ENCODE measurements around the gene ZNF407. TPM values are rescaled to one million over a fixed set of nuclear protein-coding genes. Genes with fewer than 3 reads are reported as not detected.

ZNF407 gene
- polyA plus RNA-seq, 3 donors: 2.2 to 3.0 (median 2.4) TPM

DNA sequence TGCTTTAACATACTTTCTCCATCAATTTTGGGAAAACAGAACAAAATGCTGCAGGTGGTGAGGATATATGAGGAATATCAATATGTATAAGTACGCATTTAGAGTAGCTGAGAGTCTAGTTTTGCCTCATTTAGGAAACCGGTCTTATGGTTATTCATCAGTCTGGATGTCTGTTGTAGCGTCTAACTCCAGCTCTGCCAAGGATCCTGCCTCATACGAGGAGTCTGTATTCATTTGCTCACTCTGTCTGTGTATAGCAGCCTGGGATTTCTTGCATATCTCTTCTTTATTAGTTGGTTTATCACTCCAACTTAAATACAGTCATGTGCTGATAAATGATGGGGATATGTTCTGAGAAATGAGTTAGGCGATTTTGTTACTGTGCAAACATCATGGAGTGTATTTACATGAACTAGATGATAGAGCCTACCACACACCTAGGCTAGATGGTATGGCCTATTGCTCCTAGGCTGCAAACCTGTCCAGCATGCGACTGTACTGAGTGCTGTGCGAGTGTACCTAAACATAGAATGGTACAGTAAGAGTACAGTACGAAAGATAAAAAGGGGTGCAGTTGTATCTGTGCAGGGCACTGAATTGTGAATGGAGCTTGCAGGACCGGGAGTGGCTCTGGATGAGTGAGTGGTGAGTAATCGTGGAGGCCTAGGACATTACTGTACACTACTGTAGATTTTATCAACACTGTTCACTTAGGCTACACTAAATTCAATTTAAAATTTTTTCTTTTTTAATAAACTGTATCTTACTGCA lies 148.1 kb downstream of the ZNF407 start:
- 83 to 92% (median 88%) methylated on average over 10 of the region's 10 CpGs for WGBS, 3 donors
- no peak overlapping the region for H3K27ac ChIP-seq (ENCODE audit: low read depth, low read length)

DNA sequence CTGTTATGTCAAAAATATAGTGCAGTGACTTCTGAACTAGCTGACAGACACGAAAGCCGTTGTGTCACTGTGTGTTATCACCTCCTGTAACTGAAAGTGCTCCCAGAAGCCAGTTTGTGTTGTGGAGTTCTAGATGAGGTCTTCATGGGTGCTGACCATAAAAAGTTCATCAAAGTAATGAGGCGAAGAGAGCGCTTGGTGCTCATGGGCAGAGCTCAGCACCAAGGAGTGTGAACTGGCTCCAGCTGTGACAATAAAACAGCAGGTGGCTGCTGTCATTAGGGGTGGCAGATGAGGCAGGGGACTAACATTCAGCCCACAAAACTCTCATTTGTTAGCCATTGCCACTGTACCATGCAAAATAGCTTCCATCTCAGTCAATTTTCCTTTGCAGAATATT lies 151.1 kb downstream of the ZNF407 start:
- 91 to 95% (median 92%) methylated on average over 4 of the region's 4 CpGs for WGBS, 3 donors
- H3K27ac ChIP-seq (ENCODE audit: low read depth, low read length): no peak overlapping the region

DNA sequence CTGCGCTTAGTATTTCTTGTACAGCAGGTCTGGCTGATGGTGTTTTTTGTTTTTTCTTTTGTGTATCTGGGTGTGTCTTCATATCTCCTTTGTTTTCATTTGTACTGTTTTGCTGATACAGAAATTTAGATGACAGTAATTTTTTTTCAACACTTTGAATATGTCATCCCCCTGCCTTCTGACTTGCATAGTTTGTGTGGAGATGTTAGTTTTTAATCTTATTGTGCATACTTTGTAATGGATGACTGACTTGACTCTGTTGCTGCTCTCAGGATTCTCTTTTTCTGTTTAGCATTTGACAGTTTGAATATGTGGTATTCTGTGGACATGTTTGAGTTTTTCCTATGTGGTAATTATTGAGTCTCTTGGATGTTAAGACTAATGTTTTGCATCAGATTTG lies 161.3 kb downstream of the ZNF407 start:
- H3K27ac ChIP-seq (ENCODE audit: low read depth, low read length): no peak overlapping the region
- WGBS, 3 donors: 98 to 100% (median 98%) methylated on average over 1 of the region's 1 CpG

DNA sequence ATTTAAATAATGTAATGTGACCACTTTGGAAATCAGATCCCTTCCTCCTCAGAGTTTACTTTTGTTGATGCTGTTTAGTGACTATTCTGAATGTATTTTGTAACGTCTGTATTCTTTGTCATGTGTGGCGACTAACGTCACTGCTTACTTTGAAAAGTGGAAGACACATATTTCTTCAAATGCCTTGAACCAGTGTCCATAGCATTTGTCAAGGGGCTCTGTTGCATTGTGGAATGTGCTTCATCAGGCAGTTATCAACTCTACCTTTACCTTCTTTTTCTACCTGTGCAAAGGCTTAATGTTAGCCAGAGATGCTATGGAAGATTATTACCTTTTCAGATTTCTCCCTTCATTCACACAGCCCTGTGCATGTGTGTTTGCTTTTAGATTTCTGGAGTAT lies 162.4 kb downstream of the ZNF407 start:
- H3K27ac ChIP-seq (ENCODE audit: low read depth, low read length): no peak overlapping the region
- 95 to 100% (median 97%) methylated on average over 3 of the region's 3 CpGs for WGBS, 3 donors

DNA sequence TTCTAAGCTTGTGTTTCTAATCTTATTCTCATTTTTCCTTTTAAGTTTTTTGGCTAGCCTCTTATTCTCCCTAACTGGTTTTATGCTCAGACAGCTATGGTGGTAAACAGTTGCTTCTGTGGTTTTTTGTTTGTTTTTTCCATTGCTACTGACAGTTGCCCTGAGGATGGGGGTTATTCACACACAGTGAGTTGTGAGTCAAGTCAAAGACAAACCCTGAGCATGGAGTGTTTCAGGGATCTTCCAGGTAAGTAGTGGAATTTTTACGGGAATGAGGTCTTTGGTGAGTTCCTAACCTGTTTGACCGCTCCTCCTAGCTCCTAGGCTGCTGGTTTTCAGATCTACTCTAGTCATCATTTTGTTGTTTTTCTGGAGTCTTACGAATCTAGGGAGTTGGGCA lies 162.8 kb downstream of the ZNF407 start:
- WGBS, 3 donors: 94 to 99% (median 97%) methylated on average over 3 of the region's 3 CpGs
- H3K27ac ChIP-seq (ENCODE audit: low read depth, low read length): no peak overlapping the region

DNA sequence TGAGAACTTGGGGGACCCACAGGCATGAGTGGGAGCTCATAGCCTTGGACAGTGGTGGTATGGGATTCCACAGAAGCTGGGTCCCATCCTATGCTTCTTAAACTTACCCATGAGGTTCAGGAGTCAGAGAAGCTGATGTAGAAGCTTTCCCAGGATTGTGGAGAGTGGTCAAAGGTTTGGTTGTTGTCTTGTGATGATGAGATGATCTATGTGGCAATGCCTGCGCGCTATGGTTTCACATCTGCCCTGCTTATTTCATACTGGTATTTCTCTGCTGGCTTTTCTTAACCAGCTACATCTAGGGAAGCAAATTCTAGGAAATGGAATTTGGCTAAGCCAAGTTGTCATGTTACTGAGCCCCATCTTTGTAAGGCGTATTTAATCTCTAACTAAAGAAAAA lies 168.6 kb downstream of the ZNF407 start:
- WGBS, 3 donors: 93 to 98% (median 96%) methylated on average over 3 of the region's 3 CpGs
- H3K27ac ChIP-seq (ENCODE audit: low read depth, low read length): no peak overlapping the region

DNA sequence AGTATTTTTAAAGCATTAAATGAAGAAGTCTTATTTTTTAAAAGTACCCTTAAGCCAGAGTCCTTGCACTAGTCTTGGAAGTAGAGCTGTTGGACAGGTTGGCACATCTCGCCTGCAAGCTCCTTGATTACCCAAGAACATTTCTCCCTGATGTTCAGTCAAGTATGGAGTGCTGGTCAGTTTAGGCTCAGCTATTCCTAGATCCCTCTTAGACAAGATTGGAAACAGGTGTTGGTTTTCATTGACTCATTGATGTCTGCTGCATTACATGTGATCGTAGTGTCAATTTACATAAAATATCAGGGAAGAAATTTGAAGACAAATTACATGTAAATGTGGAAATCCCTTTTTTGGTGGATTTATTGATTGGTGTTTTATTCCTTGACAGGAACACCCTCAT lies 170.4 kb downstream of the ZNF407 start:
- WGBS, 3 donors: 97 to 98% (median 97%) methylated on average over 2 of the region's 2 CpGs
- H3K27ac ChIP-seq (ENCODE audit: low read depth, low read length): no peak overlapping the region

DNA sequence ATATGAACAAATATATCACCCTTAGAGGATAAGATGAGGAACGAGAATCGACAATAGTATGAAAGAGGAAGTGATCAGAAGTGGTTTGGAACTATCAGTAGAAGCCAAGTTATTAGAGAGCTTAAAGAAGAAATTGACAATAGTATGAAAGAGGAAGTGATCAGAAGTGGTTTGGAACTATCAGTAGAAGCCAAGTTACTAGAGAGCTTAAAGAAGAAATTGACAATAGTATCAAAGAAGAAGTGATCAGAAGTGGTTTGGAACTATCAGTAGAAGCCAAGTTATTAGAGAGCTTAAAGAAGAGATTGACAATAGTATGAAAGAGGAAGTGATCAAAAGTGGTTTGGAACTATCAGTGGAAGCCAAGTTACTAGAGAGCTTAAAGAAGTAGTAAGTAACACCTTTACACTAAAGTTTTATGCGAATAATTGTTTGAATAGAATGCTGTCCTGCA lies 175.5 kb downstream of the ZNF407 start:
- H3K27ac ChIP-seq (ENCODE audit: low read depth, low read length): no peak overlapping the region
- WGBS, 3 donors: 89 to 91% (median 89%) methylated on average over 3 of the region's 3 CpGs

DNA sequence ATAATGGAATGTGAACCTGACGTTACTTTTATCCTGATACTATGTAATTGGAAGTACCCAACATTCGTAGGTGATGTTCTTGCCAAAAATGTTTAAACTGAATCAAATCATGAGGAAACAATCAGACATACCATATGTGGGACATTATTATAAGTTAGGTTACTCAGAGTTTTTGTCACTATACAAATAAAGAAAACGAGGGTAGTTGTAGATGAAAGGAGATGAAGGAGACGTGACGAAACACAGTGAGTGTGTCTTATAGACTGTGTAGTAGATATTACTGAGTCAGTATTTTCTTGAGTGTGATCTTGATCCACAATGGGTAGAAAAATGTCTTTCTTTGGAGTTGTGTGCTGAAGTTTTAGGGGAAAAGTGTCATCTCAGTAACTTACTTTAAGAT lies 176.8 kb downstream of the ZNF407 start:
- no peak overlapping the region for H3K27ac ChIP-seq (ENCODE audit: low read depth, low read length)
- 95 to 96% (median 96%) methylated on average over 5 of the region's 5 CpGs for WGBS, 3 donors

DNA sequence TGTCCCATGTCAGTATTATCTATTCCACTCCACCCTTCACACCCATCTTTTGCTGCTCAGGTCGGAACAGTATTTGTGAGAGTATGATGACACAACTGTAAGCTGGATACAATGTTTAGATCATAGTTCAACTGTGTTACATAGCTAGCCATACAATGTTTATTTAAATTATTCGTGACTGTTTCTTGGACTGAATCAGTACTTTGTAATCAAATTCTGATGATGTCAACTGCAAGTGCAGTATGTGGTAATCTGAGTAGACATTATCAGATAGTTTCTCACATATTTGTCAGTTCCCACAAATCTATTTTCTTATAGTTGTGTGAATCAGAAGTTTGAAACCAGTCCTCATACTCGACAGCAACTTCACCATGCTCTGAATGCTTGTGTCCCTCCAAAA lies 177.6 kb downstream of the ZNF407 start:
- no peak overlapping the region for H3K27ac ChIP-seq (ENCODE audit: low read depth, low read length)

DNA sequence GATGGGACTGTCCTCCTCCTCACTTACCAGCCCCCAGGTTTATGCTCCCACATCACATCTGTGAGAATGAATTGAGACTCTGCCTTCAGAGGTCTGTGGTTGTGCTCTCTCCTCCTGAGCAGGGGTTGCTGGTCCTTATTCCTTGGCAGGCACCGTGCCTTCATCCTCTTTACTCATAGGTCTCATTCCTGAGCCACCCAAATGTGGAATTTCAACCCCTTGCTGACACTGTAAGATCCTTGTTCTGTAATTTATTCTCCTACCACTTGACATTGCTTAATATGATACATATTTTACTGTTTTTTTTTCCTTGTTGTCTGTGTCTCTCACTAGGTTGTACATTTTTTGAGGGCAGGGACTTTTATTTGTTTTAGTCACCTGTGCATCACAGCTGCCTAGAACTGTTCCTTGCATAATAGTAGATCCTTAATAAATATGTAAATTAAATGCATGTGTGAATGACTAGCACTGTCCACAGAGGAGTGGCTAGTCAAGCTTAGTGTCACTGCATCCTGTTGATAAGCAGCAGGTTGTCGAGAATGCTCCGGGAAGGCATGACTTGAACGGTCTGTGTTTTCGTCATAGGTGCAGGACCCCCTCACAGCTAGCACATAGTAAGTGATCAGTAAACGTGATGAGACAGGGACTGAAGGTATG lies 180.6 kb downstream of the ZNF407 start:
- WGBS, 3 donors: 80 to 99% (median 83%) methylated on average over 6 of the region's 6 CpGs
- H3K27ac ChIP-seq (ENCODE audit: low read depth, low read length): no peak overlapping the region

More for the DNA sequence above, 177.6 kb downstream of the ZNF407 start:
- WGBS, 3 donors: 74 to 90% (median 89%) methylated on average over 3 of the region's 3 CpGs

DNA sequence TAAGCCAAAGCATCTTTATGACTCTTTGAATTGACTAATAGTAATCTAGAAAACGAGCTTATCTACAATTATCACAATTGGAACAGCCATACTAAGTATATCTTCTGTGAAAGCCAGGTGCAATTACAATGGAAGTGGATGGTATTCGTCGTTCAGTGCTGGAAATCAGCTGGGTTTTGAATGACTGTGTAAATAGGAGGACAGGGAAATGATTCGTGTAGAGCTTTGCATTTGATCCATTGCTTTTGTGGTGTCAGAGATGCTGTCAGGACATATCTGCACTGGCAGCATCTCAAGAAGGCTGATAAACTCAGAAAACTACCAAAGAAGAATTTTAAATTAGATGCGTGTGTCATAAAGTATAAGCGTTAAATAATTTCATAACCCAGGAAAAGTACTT lies 187.1 kb downstream of the ZNF407 start:
- WGBS, 3 donors: 71 to 85% (median 84%) methylated on average over 6 of the region's 6 CpGs
- no peak overlapping the region for H3K27ac ChIP-seq (ENCODE audit: low read depth, low read length)

DNA sequence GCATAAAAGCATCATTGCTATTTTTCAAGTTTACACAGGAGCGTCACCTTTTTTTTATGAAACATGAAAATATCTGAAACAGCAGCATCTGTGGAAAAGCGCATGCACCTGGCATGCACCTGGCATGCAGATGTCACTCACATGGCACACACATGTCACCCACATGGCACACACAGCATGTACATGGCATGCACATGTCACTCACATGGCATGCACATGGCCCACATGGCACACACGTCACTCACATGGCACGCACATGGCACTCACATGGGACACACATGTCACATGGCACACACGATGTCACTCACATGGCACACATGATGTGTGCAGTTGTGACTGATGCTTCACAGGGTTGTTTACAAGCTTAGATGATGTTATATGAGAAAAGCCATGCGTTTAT lies 188.0 kb downstream of the ZNF407 start:
- no peak overlapping the region for H3K27ac ChIP-seq (ENCODE audit: low read depth, low read length)
- 94 to 96% (median 95%) methylated on average over 6 of the region's 6 CpGs for WGBS, 3 donors

DNA sequence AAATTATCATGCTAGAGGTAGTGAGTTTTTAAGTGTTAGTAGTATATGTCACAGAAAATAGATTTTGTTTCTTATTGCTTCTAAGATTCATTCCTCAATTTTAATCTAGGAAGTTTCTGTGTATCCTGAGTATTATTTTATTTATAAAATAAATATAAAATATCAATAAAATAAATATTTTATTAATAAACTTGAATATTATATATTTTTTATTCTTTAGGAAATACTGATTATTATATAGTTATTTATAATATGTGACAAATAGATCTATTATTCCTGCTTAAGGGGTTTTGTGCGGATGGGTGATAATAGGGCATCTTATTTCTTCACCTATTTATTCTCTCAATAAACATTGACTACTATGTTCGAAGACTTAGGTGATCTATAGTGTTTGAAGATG lies 191.0 kb downstream of the ZNF407 start:
- WGBS, 3 donors: 42 to 74% (median 49%) methylated on average over 2 of the region's 2 CpGs
- no peak overlapping the region for H3K27ac ChIP-seq (ENCODE audit: low read depth, low read length)

DNA sequence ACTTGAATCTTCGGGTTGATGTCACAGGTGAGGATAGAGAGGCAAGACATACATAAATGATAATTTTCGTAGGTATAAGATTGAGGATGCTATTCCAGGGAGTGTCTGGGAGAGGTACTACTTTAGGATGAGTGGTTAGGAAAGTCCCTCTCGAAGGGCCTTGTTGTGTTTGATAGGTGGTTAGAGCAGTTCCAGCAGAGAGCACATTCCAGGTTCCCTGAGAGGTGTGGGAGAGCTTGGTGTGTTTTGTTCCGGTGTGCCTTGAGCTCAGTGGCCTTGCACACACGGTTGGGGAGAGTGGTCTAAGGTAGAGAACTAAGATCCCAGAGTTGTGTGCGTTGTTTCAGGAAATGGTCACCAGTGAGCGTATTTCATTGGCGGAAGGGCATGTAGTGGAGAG lies 191.4 kb downstream of the ZNF407 start:
- WGBS, 3 donors: 87 to 97% (median 96%) methylated on average over 8 of the region's 8 CpGs
- H3K27ac ChIP-seq (ENCODE audit: low read depth, low read length): no peak overlapping the region

DNA sequence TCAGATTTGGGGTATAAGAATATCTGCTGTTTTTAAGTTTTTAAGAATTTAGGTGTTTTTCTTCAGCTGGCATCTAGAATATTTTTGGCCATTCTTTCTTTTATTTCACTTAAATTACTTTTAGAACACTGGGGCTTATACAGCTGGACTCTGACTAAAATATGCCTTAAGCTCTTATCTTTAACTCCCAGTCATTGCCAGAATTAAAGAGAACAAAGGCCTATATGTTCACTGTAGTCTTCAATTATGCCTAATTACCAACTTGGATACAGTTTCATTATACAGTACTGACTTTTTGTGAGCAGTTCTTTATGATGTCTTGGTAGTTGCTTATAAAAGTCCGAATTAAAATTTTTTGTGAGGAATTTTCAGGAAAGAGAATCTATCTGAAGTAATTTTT lies 192.8 kb downstream of the ZNF407 start:
- WGBS, 3 donors: 93 to 100% (median 96%) methylated on average over 1 of the region's 1 CpG
- no peak overlapping the region for H3K27ac ChIP-seq (ENCODE audit: low read depth, low read length)

DNA sequence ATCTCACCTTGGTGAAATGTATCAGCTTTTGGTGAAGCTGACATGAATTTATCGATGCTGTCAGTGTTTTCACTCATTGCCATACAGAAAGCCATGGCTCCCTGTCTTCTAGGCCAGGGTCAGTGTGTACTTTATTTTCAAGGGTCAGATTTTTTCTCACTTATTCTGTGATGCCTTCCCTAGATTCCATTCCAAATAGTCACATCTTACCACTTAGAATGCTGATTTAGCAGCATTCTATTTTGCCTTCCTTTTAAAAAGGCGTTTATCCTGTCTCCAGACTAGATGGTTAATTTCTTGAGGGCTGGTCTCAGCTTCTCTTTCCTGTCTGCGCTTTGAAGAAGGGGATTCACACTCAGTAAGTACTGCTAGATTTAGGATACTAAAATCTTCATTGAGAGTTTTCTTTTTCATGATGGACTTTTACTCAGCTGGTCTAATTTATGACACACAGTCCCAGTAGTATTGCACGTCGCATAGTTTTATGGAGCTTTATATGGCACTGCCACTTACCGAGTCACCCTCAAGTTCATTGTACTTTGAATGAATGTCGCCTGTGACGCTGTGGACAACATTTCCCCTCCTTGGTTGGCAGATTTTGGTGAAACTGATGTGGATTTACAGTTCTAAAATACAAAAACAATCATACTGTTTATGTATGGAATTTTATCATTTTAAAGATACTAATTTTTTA lies 194.0 kb downstream of the ZNF407 start:
- 92 to 98% (median 97%) methylated on average over 8 of the region's 8 CpGs for WGBS, 3 donors
- H3K27ac ChIP-seq (ENCODE audit: low read depth, low read length): no peak overlapping the region

DNA sequence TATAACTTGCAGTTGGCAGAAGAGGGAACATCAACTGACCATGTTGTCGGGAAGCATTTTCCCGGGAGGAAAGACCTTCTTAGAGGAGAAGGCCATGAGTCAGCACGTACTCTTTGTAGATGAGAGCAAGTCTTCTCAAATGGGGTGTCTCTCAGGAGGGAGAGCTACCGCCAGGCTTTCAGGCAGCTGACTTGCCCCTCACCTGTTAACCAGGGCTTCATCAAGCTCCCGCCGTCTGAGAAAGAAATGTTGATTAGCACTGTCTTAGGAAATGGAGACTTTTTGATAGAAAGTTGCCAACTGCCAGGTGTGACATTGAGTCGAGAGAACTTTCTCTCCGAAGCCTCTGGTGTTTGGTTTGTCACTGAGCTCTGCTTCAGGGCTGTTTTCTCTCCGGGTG lies 196.1 kb downstream of the ZNF407 start:
- 72 to 85% (median 79%) methylated on average over 9 of the region's 9 CpGs for WGBS, 3 donors
- H3K27ac ChIP-seq (ENCODE audit: low read depth, low read length): no peak overlapping the region

DNA sequence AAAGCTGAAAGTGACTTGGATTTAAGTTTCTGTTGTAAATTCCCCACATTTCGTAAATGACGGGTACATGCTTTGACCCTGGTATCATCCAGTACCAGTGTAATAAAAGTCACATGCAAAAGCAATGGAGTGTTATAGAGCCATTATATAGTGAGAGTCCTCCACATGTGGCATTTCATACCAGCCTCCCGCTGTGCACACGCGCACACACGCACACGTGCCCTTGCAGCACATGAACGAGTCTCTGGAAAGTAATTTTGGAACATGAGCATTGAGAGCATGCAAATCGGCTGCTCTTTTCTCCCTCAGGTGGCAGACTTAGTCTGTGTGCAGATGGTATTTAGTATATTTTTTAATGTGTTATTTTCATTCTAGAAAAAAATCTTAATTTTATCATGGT lies 198.1 kb downstream of the ZNF407 start:
- 96 to 99% (median 97%) methylated on average over 9 of the region's 9 CpGs for WGBS, 3 donors
- H3K27ac ChIP-seq (ENCODE audit: low read depth, low read length): no peak overlapping the region
